Activated naive CD8-positive, alpha-beta T cell (primary cell): ENCODE data around the gene KICS2.

Experiments
- H3K27ac Mint-ChIP-seq: one replicate; pipeline ENCODE4 v1.8.0; 2021; ENCODE audit warnings: mixed read lengths
- H3K27me3 Mint-ChIP-seq: one replicate; pipeline ENCODE4 v1.8.0; 2021; ENCODE audit warnings: mixed read lengths
- H3K36me3 Mint-ChIP-seq: one replicate; pipeline ENCODE4 v1.8.0; 2021; ENCODE audit warnings: mixed read lengths
- H3K4me1 Mint-ChIP-seq: one replicate; pipeline ENCODE4 v1.8.0; 2021; ENCODE audit warnings: low read depth, mixed read lengths
- H3K4me3 Mint-ChIP-seq: one replicate; pipeline ENCODE4 v1.8.0; 2021; ENCODE audit warnings: mild to moderate bottlenecking, mixed read lengths
- H3K9me3 Mint-ChIP-seq: one replicate; pipeline ENCODE4 v1.8.0; 2021; ENCODE audit warnings: low read depth, mixed read lengths

The KICS2 gene

DNA sequence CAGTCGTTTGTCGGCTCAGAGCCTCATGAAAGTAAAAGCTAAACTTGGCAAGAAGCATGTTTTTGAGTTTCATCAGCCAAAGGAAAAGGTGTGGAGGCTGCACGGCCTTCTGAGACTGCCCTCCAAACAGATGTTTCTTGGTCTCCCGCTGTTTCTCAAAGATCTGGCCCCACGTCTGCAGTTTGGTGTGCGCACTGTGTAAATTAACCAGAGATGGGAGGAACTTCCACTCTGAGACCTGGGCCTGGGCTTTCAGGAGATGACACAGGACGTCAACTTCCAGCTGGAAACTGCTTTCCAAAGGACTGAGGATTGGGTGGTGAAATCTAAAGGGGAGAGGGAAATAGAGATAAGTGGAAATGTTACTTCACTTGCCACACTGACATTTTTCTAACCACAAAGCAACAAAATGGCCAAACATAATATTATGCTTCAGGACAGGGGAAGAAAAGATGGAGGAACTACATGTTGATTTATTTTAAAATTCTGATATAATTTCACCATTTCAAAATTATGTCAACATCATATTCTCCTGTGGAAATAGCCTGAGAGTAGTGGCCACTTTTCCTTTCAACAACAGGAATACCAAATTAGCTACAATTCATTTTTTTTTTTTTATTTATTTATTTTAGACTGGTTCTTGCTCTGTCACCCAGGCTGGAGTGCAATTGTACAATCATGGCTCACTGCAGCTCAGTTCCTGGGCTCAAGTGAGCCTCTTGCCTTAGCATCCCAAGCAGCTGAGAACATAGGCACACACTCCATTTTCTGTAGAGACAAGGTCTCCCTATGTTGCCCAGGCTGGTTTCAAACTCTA is 27.6 kb downstream of the KICS2 start:
- no peaks in the 10 kb centered on the region for H3K27me3 Mint-ChIP-seq
- no peak overlapping the region for H3K4me3 Mint-ChIP-seq
- H3K36me3 Mint-ChIP-seq = peaks cover 28% of the 10 kb centered on the region
- H3K27ac Mint-ChIP-seq = no peak overlapping the region
- H3K9me3 Mint-ChIP-seq = no peaks in the 10 kb centered on the region
- peaks cover 5% of the 10 kb centered on the region for H3K4me1 Mint-ChIP-seq

- no peak overlapping the region for H3K27ac Mint-ChIP-seq
- peaks cover 31% of the 10 kb centered on the region for H3K36me3 Mint-ChIP-seq
These were observed 28.2 kb downstream of the KICS2 start for GRCh38 chr12:64193931-64194330.

DNA sequence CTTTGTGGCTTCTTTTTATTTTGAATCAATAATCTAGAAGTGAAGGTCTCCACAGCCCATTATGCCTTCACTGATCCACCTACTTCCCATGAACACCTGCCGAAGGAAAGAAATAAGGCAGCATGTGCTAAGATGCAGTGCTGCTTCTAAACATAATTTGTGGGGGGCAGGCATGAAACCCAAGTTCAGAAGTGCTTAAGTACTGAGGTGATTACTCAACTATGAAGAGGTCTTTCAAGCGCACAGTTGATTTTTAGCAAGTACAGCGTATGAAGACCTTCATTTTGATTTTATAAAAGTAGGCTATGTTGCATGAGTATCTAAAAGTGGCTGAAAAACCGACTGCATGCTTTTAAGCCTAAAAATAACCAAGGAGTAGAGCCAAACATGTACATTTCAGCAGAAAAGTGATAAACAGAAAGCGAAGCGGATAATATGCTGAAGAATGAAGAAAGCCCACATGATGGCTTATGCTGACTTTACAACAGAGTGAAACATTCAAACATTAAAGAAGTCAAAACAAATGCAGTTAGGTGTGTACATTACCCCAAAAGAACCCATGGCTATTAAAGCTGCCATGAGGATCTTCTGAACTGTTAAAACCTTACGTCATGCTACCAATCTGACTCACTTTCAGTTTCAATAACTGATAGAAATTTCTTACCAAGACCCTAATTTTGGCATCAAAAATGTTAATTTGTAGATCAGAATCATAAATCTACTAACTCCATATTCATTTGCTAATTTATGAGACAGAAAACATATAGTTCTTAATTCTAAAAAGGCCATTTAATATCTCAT is 29.3 kb downstream of the KICS2 start:
- no peak overlapping the region for H3K4me3 Mint-ChIP-seq
- H3K4me1 Mint-ChIP-seq = peaks cover 5% of the 10 kb centered on the region
- no peaks in the 10 kb centered on the region for H3K27me3 Mint-ChIP-seq
- no peaks in the 10 kb centered on the region for H3K9me3 Mint-ChIP-seq
- no peak overlapping the region for H3K27ac Mint-ChIP-seq
- H3K36me3 Mint-ChIP-seq = peaks cover 29% of the 10 kb centered on the region

More at GRCh38 chr12:64193931-64194330, 28.2 kb downstream of the KICS2 start:
- Mint-ChIP-seq H3K4me3 (no peak overlapping the region), H3K27me3 (no peaks in the 10 kb centered on the region), H3K4me1 (peaks cover 5% of the 10 kb centered on the region), H3K9me3 (no peaks in the 10 kb centered on the region)

GRCh38 chr12:64190140-64190539 is 32.0 kb downstream of the KICS2 start:
- Mint-ChIP-seq H3K4me3 (no peak overlapping the region), H3K9me3 (no peaks in the 10 kb centered on the region), H3K36me3 (peaks cover 27% of the 10 kb centered on the region), H3K27ac (no peak overlapping the region), H3K27me3 (no peaks in the 10 kb centered on the region), H3K4me1 (peaks cover 5% of the 10 kb centered on the region)

GRCh38 chr12:64189530-64189929 is 32.6 kb downstream of the KICS2 start:
- Mint-ChIP-seq H3K4me3 (no peak overlapping the region), H3K27ac (no peak overlapping the region), H3K36me3 (peaks cover 28% of the 10 kb centered on the region), H3K4me1 (peaks cover 5% of the 10 kb centered on the region), H3K27me3 (no peaks in the 10 kb centered on the region), H3K9me3 (no peaks in the 10 kb centered on the region)

GRCh38 chr12:64187794-64188193 is 34.3 kb downstream of the KICS2 start:
- Mint-ChIP-seq H3K4me1 (peaks cover 1% of the 10 kb centered on the region), H3K9me3 (no peaks in the 10 kb centered on the region), H3K27me3 (no peaks in the 10 kb centered on the region), H3K27ac (no peak overlapping the region), H3K4me3 (no peak overlapping the region), H3K36me3 (peaks cover 22% of the 10 kb centered on the region)

GRCh38 chr12:64187370-64187769 is 34.7 kb downstream of the KICS2 start:
- H3K36me3 Mint-ChIP-seq = peaks cover 18% of the 10 kb centered on the region
- no peak overlapping the region for H3K4me3 Mint-ChIP-seq
- no peaks in the 10 kb centered on the region for H3K27me3 Mint-ChIP-seq
- no peak overlapping the region for H3K27ac Mint-ChIP-seq
- H3K4me1 Mint-ChIP-seq = no peaks in the 10 kb centered on the region
- no peaks in the 10 kb centered on the region for H3K9me3 Mint-ChIP-seq

GRCh38 chr12:64186789-64187188 is 35.3 kb downstream of the KICS2 start:
- no peak overlapping the region for H3K27ac Mint-ChIP-seq
- H3K27me3 Mint-ChIP-seq = no peaks in the 10 kb centered on the region
- no peaks in the 10 kb centered on the region for H3K4me1 Mint-ChIP-seq
- no peak overlapping the region for H3K4me3 Mint-ChIP-seq
- H3K9me3 Mint-ChIP-seq = no peaks in the 10 kb centered on the region
- H3K36me3 Mint-ChIP-seq = peaks cover 20% of the 10 kb centered on the region

DNA sequence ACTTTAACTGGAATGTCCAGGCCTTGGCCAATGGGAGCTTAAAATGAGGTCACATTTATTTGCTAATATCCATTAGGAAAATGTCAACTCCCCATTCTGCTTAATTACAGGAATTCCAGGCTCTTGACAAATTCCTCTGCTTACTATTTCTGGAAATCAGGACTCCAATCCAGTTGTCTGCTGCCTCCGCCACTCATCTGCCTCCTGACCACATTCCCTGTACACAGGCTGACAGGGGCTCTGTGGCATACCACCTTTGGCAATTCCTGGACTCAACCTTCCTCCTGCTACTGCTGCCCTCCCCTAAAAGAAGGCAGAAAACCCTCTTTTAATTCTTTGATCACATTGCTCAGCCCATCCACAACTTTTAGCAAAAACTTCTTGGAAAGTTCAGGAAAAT is 37.9 kb downstream of the KICS2 start:
- no peak overlapping the region for H3K4me3 Mint-ChIP-seq
- no peaks in the 10 kb centered on the region for H3K27me3 Mint-ChIP-seq
- H3K27ac Mint-ChIP-seq = no peak overlapping the region
- no peaks in the 10 kb centered on the region for H3K4me1 Mint-ChIP-seq
- peaks cover 16% of the 10 kb centered on the region for H3K36me3 Mint-ChIP-seq
- H3K9me3 Mint-ChIP-seq = no peaks in the 10 kb centered on the region

- H3K27ac Mint-ChIP-seq = no peak overlapping the region
- no peaks in the 10 kb centered on the region for H3K4me1 Mint-ChIP-seq
- peaks cover 17% of the 10 kb centered on the region for H3K36me3 Mint-ChIP-seq
- H3K9me3 Mint-ChIP-seq = no peaks in the 10 kb centered on the region
- no peak overlapping the region for H3K4me3 Mint-ChIP-seq
- no peaks in the 10 kb centered on the region for H3K27me3 Mint-ChIP-seq
These were observed 40.4 kb downstream of the KICS2 start for GRCh38 chr12:64181430-64182291.

- Mint-ChIP-seq H3K27me3 (no peaks in the 10 kb centered on the region), H3K4me3 (no peak overlapping the region), H3K36me3 (peaks cover 17% of the 10 kb centered on the region), H3K4me1 (no peaks in the 10 kb centered on the region), H3K27ac (no peak overlapping the region), H3K9me3 (no peaks in the 10 kb centered on the region)
These were observed 41.1 kb downstream of the KICS2 start for GRCh38 chr12:64180951-64181350.

DNA sequence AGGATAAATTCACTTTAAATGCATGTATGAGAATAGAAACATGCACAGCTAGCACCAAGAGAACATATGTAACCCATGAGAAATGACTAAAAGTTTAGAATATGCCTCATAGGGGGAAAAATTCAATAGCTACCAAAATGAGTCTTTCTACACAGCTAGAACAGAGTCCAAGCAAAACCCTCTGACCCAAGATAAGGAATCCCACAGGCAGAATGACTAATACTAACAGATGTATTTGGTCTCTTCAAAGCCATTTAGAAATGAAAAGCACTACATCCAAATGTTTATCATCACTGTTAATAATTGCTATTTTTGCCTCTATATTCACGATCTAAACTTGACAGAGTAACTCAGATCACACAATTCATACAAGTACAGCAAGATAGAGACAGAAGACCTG is 44.0 kb downstream of the KICS2 start:
- no peak overlapping the region for H3K4me3 Mint-ChIP-seq
- no peaks in the 10 kb centered on the region for H3K4me1 Mint-ChIP-seq
- no peaks in the 10 kb centered on the region for H3K9me3 Mint-ChIP-seq
- no peaks in the 10 kb centered on the region for H3K27me3 Mint-ChIP-seq
- H3K27ac Mint-ChIP-seq = no peak overlapping the region
- peaks cover 10% of the 10 kb centered on the region for H3K36me3 Mint-ChIP-seq

DNA sequence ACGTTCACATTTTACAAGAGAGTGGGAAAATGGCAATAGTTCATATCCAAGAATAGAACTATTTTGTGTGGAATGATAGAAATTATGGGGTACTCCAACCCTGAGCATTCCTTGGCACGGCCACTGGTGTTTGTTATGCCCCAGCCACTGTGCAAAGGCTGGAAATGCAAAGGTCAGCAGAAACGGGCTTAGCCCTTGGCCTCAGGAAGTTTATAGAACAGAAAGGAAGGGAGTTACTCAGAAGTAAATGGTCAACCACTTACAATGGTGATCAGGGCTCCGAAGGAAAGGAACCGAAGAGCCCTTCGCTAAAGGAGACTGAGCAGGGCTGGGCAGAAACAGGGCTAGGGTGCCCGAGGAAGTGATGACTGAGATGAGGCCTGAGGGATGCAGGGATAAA is 45.1 kb downstream of the KICS2 start:
- no peaks in the 10 kb centered on the region for H3K9me3 Mint-ChIP-seq
- H3K36me3 Mint-ChIP-seq = peaks cover 4% of the 10 kb centered on the region
- H3K4me3 Mint-ChIP-seq = no peak overlapping the region
- H3K27me3 Mint-ChIP-seq = no peaks in the 10 kb centered on the region
- H3K4me1 Mint-ChIP-seq = no peaks in the 10 kb centered on the region
- no peak overlapping the region for H3K27ac Mint-ChIP-seq

- Mint-ChIP-seq H3K4me1 (no peaks in the 10 kb centered on the region), H3K27ac (no peak overlapping the region), H3K36me3 (peaks cover 4% of the 10 kb centered on the region), H3K9me3 (no peaks in the 10 kb centered on the region), H3K27me3 (no peaks in the 10 kb centered on the region), H3K4me3 (no peak overlapping the region)
These were observed 46.7 kb downstream of the KICS2 start for GRCh38 chr12:64175254-64175945.
